GM18526 (cell line): Measurements from ENCODE around the gene GAK.

ENCODE experiments used
- POLR2A ChIP-seq: IDR thresholded peaks from 3 replicates; pipeline ENCODE4 v1.6.1; 2011; ENCODE audit not compliant: insufficient read length; ENCODE audit errors: extremely low read depth

Gene GAK

GRCh38 chr4:925171-925570 is 6.9 kb downstream of the GAK start:
- no peak for TF ChIP-seq POLR2A

DNA sequence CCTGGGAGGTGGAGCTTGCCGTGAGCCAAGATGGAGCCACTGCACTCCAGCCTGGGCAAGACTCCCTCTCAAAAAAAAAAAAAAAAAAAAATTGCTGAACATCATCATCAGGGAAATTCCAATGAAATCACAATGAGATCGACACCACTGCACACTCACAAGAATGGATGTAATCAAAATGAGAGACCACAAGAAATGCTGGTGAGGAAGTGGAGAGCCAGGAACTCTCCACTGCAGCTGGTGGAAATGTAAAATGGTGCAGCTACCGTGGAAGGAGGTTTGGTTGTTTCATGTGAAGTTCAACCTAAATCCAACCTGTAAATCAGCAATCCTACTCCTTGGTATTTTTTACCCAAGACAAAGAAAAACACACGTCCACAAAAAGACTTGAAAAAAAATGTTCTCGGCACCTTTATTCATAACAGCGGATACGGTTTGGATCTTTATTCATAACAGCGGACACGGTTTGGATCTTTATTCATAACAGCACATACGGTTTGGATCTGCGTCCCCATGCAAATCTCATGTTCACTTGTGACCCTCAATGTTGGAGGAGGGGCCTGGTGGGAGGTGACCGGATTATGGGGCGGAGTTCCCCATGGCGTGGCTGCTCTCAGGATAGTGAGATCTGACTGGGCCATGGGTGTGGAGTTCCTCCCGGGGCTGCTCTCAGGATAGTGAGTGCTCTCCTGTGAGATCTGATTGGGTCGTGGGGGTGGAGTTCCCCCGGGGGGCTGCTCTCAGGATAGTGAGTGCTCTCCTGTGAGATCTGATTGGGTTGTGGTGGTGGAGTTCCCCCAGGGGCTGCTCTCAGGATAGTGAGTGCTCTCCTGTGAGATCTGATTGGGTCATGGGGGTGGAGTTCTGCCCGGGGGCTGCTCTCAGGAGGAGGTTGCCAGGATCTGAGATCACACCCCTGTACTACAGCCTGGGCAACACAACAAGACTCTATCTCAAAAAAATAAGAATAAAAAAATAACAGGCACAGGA is 7.7 kb downstream of the GAK start:
- no peak for TF ChIP-seq POLR2A

DNA sequence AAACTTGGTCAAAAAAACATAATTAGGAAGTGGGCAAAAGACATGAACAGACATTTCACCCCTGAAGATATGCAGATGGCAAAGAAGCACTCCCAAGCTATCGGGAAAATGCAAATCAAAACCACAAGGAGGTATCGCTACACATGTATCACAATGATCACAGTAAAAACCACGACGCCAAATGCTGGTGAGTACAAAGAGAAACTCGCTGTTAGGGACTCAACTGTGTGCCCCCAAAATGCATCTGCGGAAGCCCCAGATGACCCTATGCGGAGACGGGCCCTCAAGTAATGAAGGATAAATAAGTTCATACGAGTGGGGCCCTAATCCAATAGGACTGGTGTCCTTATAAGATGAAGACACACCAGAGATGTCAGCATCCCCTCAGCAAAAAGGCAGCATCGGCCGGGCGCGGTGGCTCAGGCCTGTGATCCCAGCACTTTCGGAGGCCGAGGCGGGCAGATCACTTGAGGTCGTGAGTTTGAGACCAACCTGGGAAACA is 10.2 kb downstream of the GAK start:
- TF ChIP-seq POLR2A: no peak

DNA sequence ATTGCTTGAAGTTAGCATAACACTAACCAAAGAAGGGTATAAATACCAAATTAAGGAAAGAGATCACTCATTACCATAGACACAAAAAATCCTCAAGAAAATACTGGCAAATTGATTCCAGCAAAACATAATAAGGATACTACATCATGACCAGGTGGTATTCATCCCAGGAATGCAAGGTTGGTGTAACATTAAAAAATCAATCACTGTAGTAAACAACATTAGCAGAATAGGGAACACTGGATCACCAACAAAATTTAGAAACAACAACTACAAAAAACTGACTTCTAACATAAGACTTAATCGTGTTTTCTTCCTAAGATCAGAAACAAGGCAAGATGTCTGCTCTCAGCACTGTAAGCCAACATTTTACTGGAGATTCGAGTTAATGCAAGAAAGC is 14.1 kb downstream of the GAK start:
- no peak for TF ChIP-seq POLR2A

DNA sequence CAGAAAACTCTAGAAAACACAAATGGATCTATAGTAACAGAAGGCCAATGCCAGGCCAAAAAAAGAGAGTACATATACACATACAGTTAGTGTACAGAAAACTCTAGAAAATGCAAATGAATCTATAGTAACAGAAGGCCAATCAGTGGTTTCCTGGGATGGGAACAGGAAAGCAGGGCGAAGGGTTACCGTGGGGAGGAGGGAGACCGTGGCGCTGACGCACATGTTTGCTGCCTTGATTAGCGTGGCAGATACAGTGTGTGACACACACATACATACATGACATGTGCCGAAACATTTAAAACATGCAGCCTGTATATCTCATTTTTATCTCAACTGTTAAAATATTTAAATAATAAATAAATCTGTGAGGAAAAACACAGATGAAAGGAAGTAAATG is 14.7 kb downstream of the GAK start:
- no peak for TF ChIP-seq POLR2A

- TF ChIP-seq POLR2A: no peak
Observed at GRCh38 chr4:915595-915994, 16.5 kb downstream of the GAK start.

GRCh38 chr4:915041-915474 is 17.1 kb downstream of the GAK start:
- no peak for TF ChIP-seq POLR2A

- TF ChIP-seq POLR2A: no peak
Observed at GRCh38 chr4:914531-914930, 17.6 kb downstream of the GAK start.

- no peak for TF ChIP-seq POLR2A
Observed at GRCh38 chr4:913280-913618, 18.9 kb downstream of the GAK start.

DNA sequence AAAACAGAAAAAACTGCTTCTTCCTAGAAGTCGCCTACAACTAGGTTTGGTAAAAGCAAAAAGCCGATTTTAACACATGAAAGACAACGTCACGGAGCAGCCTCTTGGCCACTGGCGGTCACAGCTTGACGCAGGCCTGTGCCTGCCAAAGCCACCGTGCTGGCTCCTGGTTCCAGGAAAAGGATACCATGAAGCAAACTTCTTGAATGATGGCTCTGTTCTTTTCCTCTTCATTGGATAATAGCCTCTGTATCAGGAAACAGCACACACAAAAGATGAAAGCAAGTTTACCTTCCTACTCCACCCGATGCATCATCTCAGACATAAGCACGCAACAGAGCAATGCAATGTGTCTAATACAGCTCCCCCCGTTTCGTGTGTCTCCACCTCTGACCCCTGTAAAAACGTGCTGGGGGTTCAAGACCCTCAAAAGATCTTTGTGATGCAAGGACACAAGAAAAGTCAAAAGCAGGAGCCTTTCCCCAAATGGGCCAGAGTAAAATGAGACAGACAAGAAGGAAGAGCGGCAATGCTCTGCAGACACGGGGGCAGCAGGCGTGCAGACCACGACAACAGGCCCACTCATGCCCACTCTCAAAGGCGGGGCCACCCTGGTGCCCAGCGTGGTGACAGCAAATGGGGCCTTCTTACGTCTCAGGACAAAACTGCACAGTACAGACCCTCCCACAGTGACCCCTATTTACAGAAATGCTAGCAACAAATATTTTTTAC is 19.4 kb downstream of the GAK start:
- TF ChIP-seq POLR2A: no peak

- TF ChIP-seq POLR2A: no peak
Observed at GRCh38 chr4:911871-912490, 20.1 kb downstream of the GAK start.

- no peak for TF ChIP-seq POLR2A
Observed at GRCh38 chr4:911221-911751, 20.8 kb downstream of the GAK start.

- no peak for TF ChIP-seq POLR2A
Observed at GRCh38 chr4:910366-911091, 21.6 kb downstream of the GAK start.

GRCh38 chr4:909821-910220 is 22.3 kb downstream of the GAK start:
- no peak for TF ChIP-seq POLR2A

GRCh38 chr4:909131-909571 is 23.0 kb downstream of the GAK start:
- TF ChIP-seq POLR2A: no peak
